HepG2 (cell line): Measurements from ENCODE around the gene STPG4. TPM values are rescaled to one million over a fixed set of nuclear protein-coding genes. Genes with fewer than 3 reads are reported as not detected.

Experiments
- ATAC-seq: fragments of 200-7000 bp; cut with Tn5 transposase; 3 replicates; pipeline ENCODE4 v1.9.1; 2020; ENCODE audit warnings: mild to moderate bottlenecking, moderate library complexity
- BruUV-seq: library from RNA; stranded (reverse); fragments of 400-500 nt; replicated peaks from 2 replicates; lab custom pipeline; 2021; lab: Mats Ljungman, UMichigan
- CTCF ChIA-PET: fragments of 300-600 bp; formaldehyde crosslinking; extraction: SDS; loops from one replicate; lab custom pipeline; 2021; ENCODE audit warnings: low total read pairs, inconsistent platforms, low intra/inter-chr PET ratio; lab: Yijun Ruan, JAX
- POLR2A ChIA-PET: fragments of 350-600 bp; sonication (Branson Sonifier 250); formaldehyde crosslinking; loops from one replicate; lab custom pipeline; 2020; ENCODE audit warnings: antibody characterized with exemption, inconsistent platforms; lab: Yijun Ruan, JAX
- DNase-seq: peaks from one replicate; pipeline ENCODE4 v3.0.0-alpha.2; 2015; ENCODE audit warnings: low spot score
- FAIRE-seq: peaks from 3 replicates; lab custom pipeline; 2011; peaks lifted over from hg19 to GRCh38; lab: Jason Lieb, UNC
- H2AFZ ChIP-seq: one replicate; pipeline ENCODE4 v1.6.1; 2011; ENCODE audit warnings: low read length, inconsistent platforms
- H3K27ac ChIP-seq: fragments of 300-600 bp; 3 replicates; pipeline ENCODE4 v1.8.0; 2011; ENCODE audit warnings: mixed run types, mild to moderate bottlenecking, mixed read lengths, low read length, inconsistent platforms; ENCODE audit not compliant: insufficient read depth; ENCODE audit errors: extremely low read length
- H3K27me3 ChIP-seq, 2 experiments: fragments of 200-600 bp in 1 of 2; 2 replicates in 1 of 2; 3 replicates in 1 of 2; pipeline versions ENCODE4 v1.6.0 to v1.8.0; 2011; ENCODE audit warnings: low read length in 2 of 2, mild to moderate bottlenecking in 2 of 2, moderate library complexity in 2 of 2, inconsistent platforms in 1 of 2; ENCODE audit not compliant: insufficient read depth in 2 of 2, control insufficient read depth in 1 of 2
- H3K36me3 ChIP-seq, 2 experiments: fragments of 200-600 bp in 1 of 2; replicated peaks in 1 of 2; 2 replicates in 1 of 2; 3 replicates in 1 of 2; pipeline versions ENCODE4 v1.5.1 to v1.8.0; 2011; ENCODE audit warnings: low read length in 2 of 2, inconsistent platforms in 1 of 2; ENCODE audit not compliant: insufficient read depth in 2 of 2, control insufficient read depth in 1 of 2
- H3K4me1 ChIP-seq: 2 replicates; pipeline ENCODE4 v1.5.1; 2012; ENCODE audit warnings: low read length, inconsistent platforms; ENCODE audit not compliant: insufficient read depth
- H3K4me2 ChIP-seq: 2 replicates; pipeline ENCODE4 v1.6.0; 2011; ENCODE audit warnings: low read depth, low read length, inconsistent platforms
- H3K4me3 ChIP-seq, 3 experiments: fragments of 200-600 bp in 1 of 3; sonication (generic), shearing (Covaris generic) in 1 of 3; replicated peaks in 1 of 3; 2 replicates each; pipeline ENCODE4 v1.5.1; 2011 to 2016; ENCODE audit warnings: low read length in 3 of 3, inconsistent platforms in 2 of 3, low read depth in 2 of 3, mild to moderate bottlenecking in 2 of 3, control low read depth in 1 of 3, mixed read lengths in 1 of 3; ENCODE audit not compliant: insufficient read depth in 1 of 3
- H3K79me2 ChIP-seq: one replicate; pipeline ENCODE4 v1.6.1; 2011; ENCODE audit warnings: low read length, inconsistent platforms; ENCODE audit not compliant: insufficient read depth
- H3K9ac ChIP-seq: 2 replicates; pipeline ENCODE4 v1.6.0; 2011; ENCODE audit warnings: mild to moderate bottlenecking, low read depth, low read length, inconsistent platforms; ENCODE audit not compliant: insufficient read depth
- H3K9me3 ChIP-seq: 2 replicates; pipeline ENCODE4 v1.5.1; 2012; ENCODE audit warnings: mild to moderate bottlenecking, low read length
- H4K20me1 ChIP-seq: 2 replicates; pipeline ENCODE4 v1.6.0; 2011; ENCODE audit warnings: inconsistent platforms, mild to moderate bottlenecking, low read length, moderate library complexity; ENCODE audit not compliant: insufficient read depth
- ERF ChIP-seq: IDR thresholded peaks from 2 replicates; pipeline ENCODE4 v1.6.1; 2018; ENCODE audit warnings: missing biosample characterization, missing genetic modification reagents
- FIP1L1 ChIP-seq: fragments of 200-400 bp; formaldehyde crosslinking; IDR thresholded peaks from 2 replicates; pipeline ENCODE4 v1.6.1; 2018; ENCODE audit warnings: low read depth, mild to moderate bottlenecking, low read length, moderate library complexity, borderline replicate concordance; ENCODE audit not compliant: insufficient read depth
- HNRNPL ChIP-seq: fragments of 200-400 bp; formaldehyde crosslinking; IDR thresholded peaks from 2 replicates; pipeline ENCODE4 v1.6.1; 2017; ENCODE audit warnings: mild to moderate bottlenecking, low read depth, low read length
- IRF2 ChIP-seq: IDR thresholded peaks from 2 replicates; pipeline ENCODE4 v1.6.1; 2018; ENCODE audit warnings: missing genetic modification reagents, missing compliant biosample characterization
- NFYB ChIP-seq: sonication (generic); formaldehyde crosslinking; IDR thresholded peaks from 2 replicates; pipeline ENCODE4 v1.4.0; 2020; ENCODE audit warnings: missing genetic modification reagents
- NONO ChIP-seq, 2 experiments: fragments of 450-650 bp in 1 of 2; sonication (generic) in 1 of 2; formaldehyde crosslinking in 1 of 2; IDR thresholded peaks in 1 of 2; conservative IDR thresholded peaks in 1 of 2; 2 replicates each; pipeline versions ENCODE4 v1.6.1 to v1.8.0; 2017 to 2022; ENCODE audit warnings: mild to moderate bottlenecking in 1 of 2, missing genetic modification reagents in 1 of 2, moderate library complexity in 1 of 2
- PITX1 ChIP-seq: sonication (generic); formaldehyde crosslinking; IDR thresholded peaks from 2 replicates; pipeline ENCODE4 v1.5.1; 2020; ENCODE audit warnings: mild to moderate bottlenecking, missing genetic modification reagents
- PLRG1 ChIP-seq: fragments of 450-650 bp; conservative IDR thresholded peaks from 2 replicates; pipeline ENCODE4 v1.6.1; 2016
- RCOR2 ChIP-seq: IDR thresholded peaks from 2 replicates; pipeline ENCODE4 v1.6.1; 2016; ENCODE audit warnings: missing biosample characterization, missing genetic modification reagents
- SCMH1 ChIP-seq: sonication (generic); formaldehyde crosslinking; IDR thresholded peaks from 2 replicates; pipeline ENCODE4 v1.9.0; 2021; ENCODE audit warnings: missing genetic modification reagents, mild to moderate bottlenecking, borderline replicate concordance
- SIX4 ChIP-seq: sonication (generic); formaldehyde crosslinking; IDR thresholded peaks from 2 replicates; pipeline ENCODE4 v1.4.0; 2020; ENCODE audit warnings: missing genetic modification reagents
- ZNF549 ChIP-seq: sonication (generic); formaldehyde crosslinking; IDR thresholded peaks from 2 replicates; pipeline ENCODE4 v1.5.0; 2020; ENCODE audit warnings: missing genetic modification reagents
- ZNF557 ChIP-seq: sonication (generic); formaldehyde crosslinking; IDR thresholded peaks from 2 replicates; pipeline ENCODE4 v1.4.0; 2020; ENCODE audit warnings: missing genetic modification reagents
- ZNF564 ChIP-seq: sonication (generic); formaldehyde crosslinking; IDR thresholded peaks from 2 replicates; pipeline ENCODE4 v1.8.1; 2023; ENCODE audit warnings: mild to moderate bottlenecking, missing genetic modification reagents
- WGBS: methylation state at CpG from one replicate; pipeline ENCODE4 v1.1.6; 2017; ENCODE audit warnings: low lambda C conversion rate; 5-methylcytosine and 5-hydroxymethylcytosine counted together
- in situ Hi-C: cut with HindIII; loops from 2 replicates; pipeline ENCODE4 v1.10.0; 2017; ENCODE audit warnings: low pct_unique_long_range_greater_than_20kb; ENCODE audit not compliant: extremely low pct_ligation_motif_present
- intact Hi-C: fragments of 100-400 bp; cut with micrococcal nuclease; formaldehyde crosslinking; loops from one replicate; pipeline ENCODE4 v1.10.0; 2022; ENCODE audit not compliant: unreplicated experiment
- polyA plus RNA-seq, 8 experiments: library from polyadenylated mRNA; depleted of rRNA in 3 of 8; stranded (reverse) in 7 of 8; unstranded in 1 of 8; fragments of >200 nt; fragmentation: Illumina TruSeq in 4 of 8; extraction: Trizol in 4 of 8; gene quantifications; 2 replicates each; pipeline versions ENCODE4 v1.2.1 to v1.2.3, GENCODE V29; 2011 to 2016; ENCODE audit warnings: low read depth in 4 of 8, missing spikeins in 1 of 8, mixed read lengths in 1 of 8; ENCODE audit not compliant: insufficient read depth in 1 of 8
- total RNA-seq, 5 experiments: library from RNA; depleted of rRNA; stranded (reverse); fragments of >200 nt; fragmentation: Illumina TruSeq; extraction: Trizol; gene quantifications; 2 replicates each; pipeline ENCODE4 v1.2.3, GENCODE V29; 2016; ENCODE audit warnings: low read depth in 1 of 5
- TF ChIP-seq, protein P1 (sequence below): sonication (generic); formaldehyde crosslinking; IDR thresholded peaks from 2 replicates; pipeline ENCODE4 v1.8.0; 2023; ENCODE audit warnings: mild to moderate bottlenecking, missing genetic modification reagents

Gene STPG4
- total and polyA plus RNA-seq, 2 of the 13 experiments (the other 11 are each of a cell fraction or from before 2014, with no cell fraction given), result 0.11 to 0.15 TPM

GRCh38 chr2:47065343-47065742 lies 89.8 kb downstream of the STPG4 start:
- H3K79me2 ChIP-seq, result no peaks in the 10 kb centered on the region
- BruUV-seq, result no TSS peak
- H3K4me2 ChIP-seq, result no peak overlapping the region
- no peak overlapping the region for H2AFZ ChIP-seq
- 72% methylated on average over 3 of the region's 3 CpGs for WGBS
- H3K27me3 ChIP-seq, result no peaks in the 10 kb centered on the region
- H3K27ac ChIP-seq, result no peak overlapping the region
- DNase-seq, result no peak
- H3K4me3 ChIP-seq, result no peak overlapping the region
- H3K9me3 ChIP-seq, result no peaks in the 10 kb centered on the region
- H4K20me1 ChIP-seq, result no peaks in the 10 kb centered on the region
- no peak for ATAC-seq
- H3K4me1 ChIP-seq, result peaks cover 59% of the 10 kb centered on the region
- TF ChIP-seq IRF2 (no peak), ZNF564 (CRISPR knock-in tag) (no peak), ZNF557 (no peak), SIX4 (CRISPR knock-in tag) (no peak), FIP1L1 (no peak), PLRG1 (no peak), ZNF549 (CRISPR knock-in tag) (no peak), NONO (IDR thresholded peaks at IDR 0.05) (no peak), NONO (CRISPR knock-in tag; conservative IDR thresholded peaks at IDR 0.05) (no peak), NFYB (no peak), PITX1 (CRISPR knock-in tag) (no peak), RCOR2 (no peak), HNRNPL (no peak), SCMH1 (no peak), ERF (CRISPR knock-in tag) (no peak)
- TF ChIP-seq, protein P1, sequence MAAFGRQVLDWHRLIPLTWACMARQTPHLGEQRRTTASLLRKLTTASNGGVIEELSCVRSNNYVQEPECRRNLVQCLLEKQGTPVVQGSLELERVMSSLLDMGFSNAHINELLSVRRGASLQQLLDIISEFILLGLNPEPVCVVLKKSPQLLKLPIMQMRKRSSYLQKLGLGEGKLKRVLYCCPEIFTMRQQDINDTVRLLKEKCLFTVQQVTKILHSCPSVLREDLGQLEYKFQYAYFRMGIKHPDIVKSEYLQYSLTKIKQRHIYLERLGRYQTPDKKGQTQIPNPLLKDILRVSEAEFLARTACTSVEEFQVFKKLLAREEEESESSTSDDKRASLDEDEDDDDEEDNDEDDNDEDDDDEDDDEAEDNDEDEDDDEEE (CRISPR knock-in tag), result no peak
- TF ChIP-seq, all 625 proteins: peak for 0
- Histone ChIP-seq H3K9ac (no peak overlapping the region), H3K36me3 (peaks cover 15 to 34% of the 10 kb centered on the region in 2 experiments)
- in situ Hi-C loops, result no loop called here
- ChIA-PET POLR2A (interaction anchor here (8.1 kb wide), 1 partner anchor 14 kb away, joined by 134 read pairs; no protein-coding TSS in a partner anchor), CTCF (no interaction called here)
- FAIRE-seq, result no peak
- intact Hi-C loops, result no loop called here
